ENCODE results near the gene RASL12. TPM values are rescaled to one million over a fixed set of nuclear protein-coding genes. Genes with fewer than 3 reads are reported as not detected.

The RASL12 gene
- total and polyA plus RNA-seq, 2 donors (not counting 1 experiment from before 2014, with no cell fraction given), result not detected

DNA sequence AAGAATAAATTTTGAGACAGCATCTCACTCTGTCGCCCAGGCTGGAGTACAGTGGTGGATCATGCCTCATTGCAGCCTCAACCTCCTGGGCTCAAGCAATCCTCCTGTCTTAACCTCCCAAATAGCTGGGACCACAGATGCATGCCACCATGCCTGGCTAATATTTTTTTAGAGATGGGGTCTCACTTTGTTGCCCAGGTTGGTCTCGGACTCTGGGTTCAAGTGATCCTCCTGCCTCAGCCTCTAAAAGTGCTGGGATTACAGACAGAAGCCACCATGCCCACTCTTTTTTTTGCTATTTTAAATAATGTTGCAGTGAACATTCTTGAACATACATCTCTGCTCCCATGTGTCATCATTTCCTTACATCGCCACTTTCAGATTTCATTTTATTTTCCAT lies 29.4 kb downstream of the RASL12 start:
- Histone ChIP-seq H3K4me3 (ENCODE audit: control extremely low read depth in 1 of 5, extremely low read depth in 1 of 5, insufficient read depth in 1 of 5, low read depth in 2 of 5, low read length in 4 of 5) (no peak overlapping the region), H3K27me3 (replicated peaks in 1 of 4; ENCODE audit: control extremely low read depth in 1 of 4, control insufficient read depth in 3 of 4, insufficient read depth in 4 of 4, low read length in 3 of 4) (no peaks in the 10 kb centered on the region), H3K9ac (ENCODE audit: low read length) (no peak overlapping the region), H3K4me2 (replicated peaks; ENCODE audit: low read depth, low read length, poor library complexity, severe bottlenecking) (no peak overlapping the region), H4K20me1 (ENCODE audit: control insufficient read depth, insufficient read depth, low read length, poor library complexity, severe bottlenecking) (no peaks in the 10 kb centered on the region), H3K4me1 (ENCODE audit: control insufficient read depth in 2 of 2, insufficient read depth in 2 of 2, low read length in 2 of 2) (peaks cover 4 to 9% of the 10 kb centered on the region in 2 donors), H3K36me3 (replicated peaks in 1 of 2; ENCODE audit: control extremely low read depth in 1 of 2, control insufficient read depth in 1 of 2, extremely low read depth in 1 of 2, insufficient read depth in 2 of 2, low read length in 1 of 2) (no peaks in the 10 kb centered on the region), H3K9me3 (ENCODE audit: control extremely low read depth in 1 of 3, control insufficient read depth in 2 of 3, insufficient read depth in 1 of 3, low read length in 2 of 3) (no peaks in the 10 kb centered on the region), H3K79me2 (ENCODE audit: control insufficient read depth, insufficient read depth, low read length) (no peaks in the 10 kb centered on the region), H3K27ac (ENCODE audit: low read length in 2 of 2) (no peak overlapping the region), H2AFZ (ENCODE audit: insufficient read depth, low read depth, low read length, poor library complexity, severe bottlenecking) (no peak overlapping the region)
- ChIA-PET CTCF (no interaction called here), POLR2A (no interaction called here)
- Mint-ChIP-seq H3K27me3 (peaks cover 3% of the 10 kb centered on the region), H3K27ac (no peak overlapping the region), H3K4me1 (peaks cover 8% of the 10 kb centered on the region), H3K4me3 (no peak overlapping the region), H3K9me3 (ENCODE audit: insufficient read depth) (no peaks in the 10 kb centered on the region)
- ATAC-seq (ENCODE audit: low read depth) (no peak), DNase-seq (no peak)
- TF ChIP-seq, protein P1, sequence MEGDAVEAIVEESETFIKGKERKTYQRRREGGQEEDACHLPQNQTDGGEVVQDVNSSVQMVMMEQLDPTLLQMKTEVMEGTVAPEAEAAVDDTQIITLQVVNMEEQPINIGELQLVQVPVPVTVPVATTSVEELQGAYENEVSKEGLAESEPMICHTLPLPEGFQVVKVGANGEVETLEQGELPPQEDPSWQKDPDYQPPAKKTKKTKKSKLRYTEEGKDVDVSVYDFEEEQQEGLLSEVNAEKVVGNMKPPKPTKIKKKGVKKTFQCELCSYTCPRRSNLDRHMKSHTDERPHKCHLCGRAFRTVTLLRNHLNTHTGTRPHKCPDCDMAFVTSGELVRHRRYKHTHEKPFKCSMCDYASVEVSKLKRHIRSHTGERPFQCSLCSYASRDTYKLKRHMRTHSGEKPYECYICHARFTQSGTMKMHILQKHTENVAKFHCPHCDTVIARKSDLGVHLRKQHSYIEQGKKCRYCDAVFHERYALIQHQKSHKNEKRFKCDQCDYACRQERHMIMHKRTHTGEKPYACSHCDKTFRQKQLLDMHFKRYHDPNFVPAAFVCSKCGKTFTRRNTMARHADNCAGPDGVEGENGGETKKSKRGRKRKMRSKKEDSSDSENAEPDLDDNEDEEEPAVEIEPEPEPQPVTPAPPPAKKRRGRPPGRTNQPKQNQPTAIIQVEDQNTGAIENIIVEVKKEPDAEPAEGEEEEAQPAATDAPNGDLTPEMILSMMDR (IDR thresholded peaks at IDR 0.05), result no peak
- no peak for TF ChIP-seq EZH2 (IDR thresholded peaks at IDR 0.05; ENCODE audit: borderline replicate concordance, insufficient read depth, low read depth, low read length, poor library complexity, severe bottlenecking)
- intact Hi-C loops (cut with micrococcal nuclease), result no loop called here
- 100% methylated on average over 1 of the region's 3 CpGs for WGBS (ENCODE audit: insufficient coverage)

DNA sequence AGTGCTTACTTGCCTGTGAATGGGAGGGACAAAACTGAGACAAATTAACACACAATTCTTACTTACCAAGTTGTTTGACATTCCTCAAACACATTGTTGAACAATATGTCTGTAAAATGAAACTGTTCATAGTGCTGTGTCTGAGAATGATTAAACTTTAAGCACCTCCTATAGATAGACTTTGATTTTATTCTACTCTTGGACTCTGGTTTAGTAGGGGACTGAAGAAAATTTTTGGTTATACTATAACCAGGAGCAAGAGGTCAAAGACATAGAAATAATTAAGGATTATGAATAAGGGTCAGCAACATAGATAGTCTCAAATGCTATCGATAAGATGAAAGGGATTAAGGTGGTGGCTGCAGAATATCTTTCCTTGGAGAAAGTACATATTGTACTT lies 30.5 kb downstream of the RASL12 start:
- ATAC-seq (ENCODE audit: low read depth), result no peak
- Histone ChIP-seq H3K36me3 (replicated peaks in 1 of 2; ENCODE audit: control extremely low read depth in 1 of 2, control insufficient read depth in 1 of 2, extremely low read depth in 1 of 2, insufficient read depth in 2 of 2, low read length in 1 of 2) (no peaks in the 10 kb centered on the region), H2AFZ (ENCODE audit: insufficient read depth, low read depth, low read length, poor library complexity, severe bottlenecking) (no peak overlapping the region), H3K9ac (ENCODE audit: low read length) (no peak overlapping the region), H4K20me1 (ENCODE audit: control insufficient read depth, insufficient read depth, low read length, poor library complexity, severe bottlenecking) (no peaks in the 10 kb centered on the region), H3K4me3 (ENCODE audit: control extremely low read depth in 1 of 5, extremely low read depth in 1 of 5, insufficient read depth in 1 of 5, low read depth in 2 of 5, low read length in 4 of 5) (no peak overlapping the region), H3K27me3 (replicated peaks in 1 of 4; ENCODE audit: control extremely low read depth in 1 of 4, control insufficient read depth in 3 of 4, insufficient read depth in 4 of 4, low read length in 3 of 4) (peaks cover 0 to 3% (median 0%) of the 10 kb centered on the region in 4 experiments), H3K4me2 (replicated peaks; ENCODE audit: low read depth, low read length, poor library complexity, severe bottlenecking) (no peak overlapping the region), H3K9me3 (ENCODE audit: control extremely low read depth in 1 of 3, control insufficient read depth in 2 of 3, insufficient read depth in 1 of 3, low read length in 2 of 3) (no peaks in the 10 kb centered on the region), H3K27ac (ENCODE audit: low read length in 2 of 2) (no peak overlapping the region), H3K79me2 (ENCODE audit: control insufficient read depth, insufficient read depth, low read length) (no peaks in the 10 kb centered on the region), H3K4me1 (ENCODE audit: control insufficient read depth in 2 of 2, insufficient read depth in 2 of 2, low read length in 2 of 2) (peaks cover 8 to 17% of the 10 kb centered on the region in 2 donors)
- H3K9me3 Mint-ChIP-seq (ENCODE audit: insufficient read depth), result no peaks in the 10 kb centered on the region
- ChIA-PET POLR2A (no interaction called here), CTCF (no interaction called here)
- no CpG with 5 or more reads among the region's 1 CpG for WGBS (ENCODE audit: insufficient coverage)
- H3K27me3 Mint-ChIP-seq, result peaks cover 6% of the 10 kb centered on the region
- intact Hi-C loops (cut with micrococcal nuclease), result no loop called here
- peaks cover 12% of the 10 kb centered on the region for H3K4me1 Mint-ChIP-seq
- DNase-seq, result no peak
- H3K27ac Mint-ChIP-seq, result no peak overlapping the region
- H3K4me3 Mint-ChIP-seq, result no peak overlapping the region
- TF ChIP-seq, protein P1 (IDR thresholded peaks at IDR 0.05), result no peak
- no peak for TF ChIP-seq EZH2 (IDR thresholded peaks at IDR 0.05; ENCODE audit: borderline replicate concordance, insufficient read depth, low read depth, low read length, poor library complexity, severe bottlenecking)

Data from B cell (primary cell).